CD14-positive monocyte (primary cell): ENCODE results near the gene TMEM132E. TPM values are rescaled to one million over a fixed set of nuclear protein-coding genes. Genes with fewer than 3 reads are reported as not detected.

Source experiments
- DNase-seq, 3 donors: peaks; one replicate each; pipeline ENCODE4 v3.0.0-alpha.2; 2011 to 2022
- H2AFZ ChIP-seq: 2 replicates; pipeline ENCODE4 v1.6.0; 2012; ENCODE audit warnings: mild to moderate bottlenecking, low read depth, low read length, inconsistent platforms; ENCODE audit not compliant: insufficient read depth, poor library complexity, severe bottlenecking
- H3K27ac ChIP-seq, 2 donors: 1 replicate in 1 of 2; 2 replicates in 1 of 2; pipeline ENCODE4 v1.5.1; 2012 to 2013; ENCODE audit warnings: low read length in 2 of 2, control low read depth in 1 of 2, inconsistent platforms in 1 of 2, low read depth in 1 of 2, mild to moderate bottlenecking in 1 of 2
- H3K27me3 ChIP-seq, 2 donors: one replicate each; pipeline versions ENCODE4 v1.6.0 to v1.6.1; 2011 to 2013; ENCODE audit warnings: low read length in 2 of 2; ENCODE audit not compliant: control insufficient read depth in 2 of 2, insufficient read depth in 2 of 2
- H3K36me3 ChIP-seq, 2 donors: replicated peaks in 1 of 2; 1 replicate in 1 of 2; 2 replicates in 1 of 2; pipeline versions ENCODE4 v1.5.1 to v1.6.1; 2012 to 2013; ENCODE audit warnings: low read length in 2 of 2, control low read depth in 1 of 2, inconsistent platforms in 1 of 2, mild to moderate bottlenecking in 1 of 2; ENCODE audit not compliant: insufficient read depth in 2 of 2, control insufficient read depth in 1 of 2
- H3K4me1 ChIP-seq, 2 donors: 1 replicate in 1 of 2; 2 replicates in 1 of 2; pipeline versions ENCODE4 v1.5.1 to v1.6.1; 2012 to 2013; ENCODE audit warnings: low read length in 2 of 2, control low read depth in 1 of 2, inconsistent platforms in 1 of 2, mild to moderate bottlenecking in 1 of 2, moderate library complexity in 1 of 2; ENCODE audit not compliant: insufficient read depth in 2 of 2, control insufficient read depth in 1 of 2
- H3K4me2 ChIP-seq: replicated peaks from 2 replicates; pipeline ENCODE3; 2012; ENCODE audit warnings: low read length, moderate library complexity, mild to moderate bottlenecking; ENCODE audit not compliant: poor library complexity, severe bottlenecking; ENCODE audit errors: extremely low read depth
- H3K4me3 ChIP-seq, 3 experiments: fragments of 200-600 bp in 1 of 3; sonication (generic) in 1 of 3; replicated peaks in 1 of 3; 1 replicate in 2 of 3; 2 replicates in 1 of 3; pipeline ENCODE4 v1.5.1; 2011 to 2013; ENCODE audit warnings: low read length in 3 of 3, mild to moderate bottlenecking in 3 of 3, control low read depth in 2 of 3, low read depth in 2 of 3, inconsistent platforms in 1 of 3, moderate library complexity in 1 of 3
- H3K79me2 ChIP-seq: 2 replicates; pipeline ENCODE4 v1.6.0; 2012; ENCODE audit warnings: mild to moderate bottlenecking, control low read depth, inconsistent platforms, low read length, moderate library complexity; ENCODE audit not compliant: insufficient read depth
- H3K9ac ChIP-seq: 2 replicates; pipeline ENCODE4 v1.6.0; 2017; ENCODE audit warnings: low read length, mild to moderate bottlenecking; ENCODE audit not compliant: insufficient read depth, poor library complexity, severe bottlenecking
- H3K9me3 ChIP-seq, 2 donors: replicated peaks in 1 of 2; 1 replicate in 1 of 2; 2 replicates in 1 of 2; pipeline versions ENCODE4 v1.5.1 to v1.6.1; 2012 to 2013; ENCODE audit warnings: low read length in 2 of 2, control low read depth in 1 of 2; ENCODE audit not compliant: control insufficient read depth in 1 of 2, insufficient read depth in 1 of 2
- H4K20me1 ChIP-seq: 2 replicates; pipeline ENCODE4 v1.6.0; 2012; ENCODE audit warnings: mild to moderate bottlenecking, low read length, control low read depth, moderate library complexity; ENCODE audit not compliant: insufficient read depth
- H3K27ac Mint-ChIP-seq, 7 donors: one replicate each; pipeline ENCODE4 v1.8.0; 2020; ENCODE audit warnings: mild to moderate bottlenecking in 7 of 7, mixed read lengths in 7 of 7, moderate library complexity in 6 of 7, inconsistent platforms in 2 of 7
- H3K27me3 Mint-ChIP-seq, 3 donors: one replicate each; pipeline ENCODE4 v1.8.0; 2021 to 2022; ENCODE audit warnings: low read depth in 3 of 3, mild to moderate bottlenecking in 3 of 3, mixed read lengths in 3 of 3, moderate library complexity in 3 of 3, inconsistent platforms in 1 of 3
- H3K36me3 Mint-ChIP-seq, 2 donors: one replicate each; pipeline ENCODE4 v1.8.0; 2020; ENCODE audit warnings: mixed read lengths in 2 of 2, inconsistent platforms in 1 of 2, mild to moderate bottlenecking in 1 of 2
- H3K4me1 Mint-ChIP-seq: one replicate; pipeline ENCODE4 v1.8.0; 2020; ENCODE audit warnings: mild to moderate bottlenecking, mixed read lengths
- H3K4me3 Mint-ChIP-seq, 2 donors: one replicate each; pipeline ENCODE4 v1.8.0; 2020; ENCODE audit warnings: mild to moderate bottlenecking in 2 of 2, mixed read lengths in 2 of 2, moderate library complexity in 1 of 2
- H3K9me3 Mint-ChIP-seq, 7 donors: one replicate each; pipeline ENCODE4 v1.8.0; 2020 to 2022; ENCODE audit warnings: mixed read lengths in 7 of 7, mild to moderate bottlenecking in 6 of 7, moderate library complexity in 6 of 7, inconsistent platforms in 2 of 7
- CTCF ChIP-seq: fragments of 200-600 bp; IDR thresholded peaks from one replicate; pipeline ENCODE4 v1.8.0; 2022; ENCODE audit warnings: antibody characterized with exemption, mild to moderate bottlenecking
- WGBS: methylation state at CpG from one replicate; pipeline ENCODE4 v1.1.5; 2013; ENCODE audit warnings: missing lambda C conversion rate; ENCODE audit not compliant: insufficient coverage; 5-methylcytosine and 5-hydroxymethylcytosine counted together
- intact Hi-C, 2 donors: fragments of 100-400 bp; cut with micrococcal nuclease; formaldehyde crosslinking; loops; one replicate each; pipeline versions ENCODE4 v1.15.0 to v1.15.1; 2023
- polyA minus RNA-seq: library from RNA; depleted of rRNA, polyadenylated mRNA; stranded (reverse); fragments of >200 nt; gene quantifications from 2 replicates; pipeline ENCODE4 v1.2.3, GENCODE V29; 2012
- polyA plus RNA-seq, 3 donors: library from polyadenylated mRNA; depleted of rRNA in 1 of 3; unstranded in 2 of 3; stranded (reverse) in 1 of 3; fragments of 300-500 nt in 2 of 3; fragments of >200 nt in 1 of 3; fragmentation: Illumina TruSeq in 2 of 3; gene quantifications; 1 replicate in 2 of 3; 2 replicates in 1 of 3; pipeline ENCODE4 v1.2.3, GENCODE V29; 2012 to 2021
- total RNA-seq, 12 experiments: library from RNA in 1 of 12; stranded (reverse) in 1 of 12; fragments of 120-200 nt in 1 of 12; gene quantifications; one replicate each; pipeline ENCODE4 v1.2.4 and lab custom pipeline; 2013 to 2026; ENCODE audit warnings: mixed read lengths in 6 of 12, inconsistent platforms in 1 of 12

Gene TMEM132E
- total RNA-seq (2013) = not detected
- polyA plus RNA-seq (not detected), polyA minus RNA-seq (not detected in 2 replicates), total RNA-seq (lab: John Stamatoyannopoulos, UW) (0 to 3.6 (median 0) reads per million in 11 experiments)

- no peak within 1 kb of the TSS for H3K9ac ChIP-seq
- intact Hi-C loops = no loop called here
- no peaks in the 10 kb centered on the region for H3K79me2 ChIP-seq
- H3K27me3 Mint-ChIP-seq = peaks cover 72 to 95% (median 79%) of the 10 kb centered on the region in 3 donors
- no peak within 1 kb of the TSS for H3K27ac ChIP-seq
- peaks cover 12% of the 10 kb centered on the region for H3K4me1 Mint-ChIP-seq
- no peaks in the 10 kb centered on the region for H3K36me3 Mint-ChIP-seq
- H4K20me1 ChIP-seq = no peaks in the 10 kb centered on the region
- H3K36me3 ChIP-seq = no peaks in the 10 kb centered on the region
- peak within 1 kb of the TSS; percentile 66 for H3K4me2 ChIP-seq
- under 1% methylated on average over 96 of the region's 101 CpGs for WGBS
- H3K4me1 ChIP-seq = peaks cover 9 to 22% of the 10 kb centered on the region in 2 donors
- H3K27ac Mint-ChIP-seq = no peak within 1 kb of the TSS
- peaks cover 70 to 89% of the 10 kb centered on the region in 2 donors for H3K27me3 ChIP-seq
- H3K4me3 Mint-ChIP-seq = peak within 1 kb of the TSS; percentile 72 to 86
- peaks cover 0 to 18% (median 9%) of the 10 kb centered on the region in 7 donors for H3K9me3 Mint-ChIP-seq
- TF ChIP-seq CTCF = no peak
- DNase-seq = no peak
- no peak within 1 kb of the TSS for H2AFZ ChIP-seq
- peaks cover 0 to 44% of the 10 kb centered on the region in 2 donors for H3K9me3 ChIP-seq
- H3K4me3 ChIP-seq = peak within 1 kb of the TSS in 1 of 3 experiments; percentile 61
Measured at GRCh38 chr17:34579017-34579946, at the start of gene TMEM132E. TMEM132E (plus strand) TSS chr17:34579582; CDS start chr17:34581077, 1,495 bp downstream.

- Histone ChIP-seq H3K4me2 (no peak overlapping the region), H3K27me3 (no peaks in the 10 kb centered on the region), H3K4me3 (no peak overlapping the region), H2AFZ (no peak overlapping the region), H3K79me2 (no peaks in the 10 kb centered on the region), H4K20me1 (no peaks in the 10 kb centered on the region), H3K36me3 (no peaks in the 10 kb centered on the region), H3K9me3 (no peaks in the 10 kb centered on the region), H3K4me1 (no peaks in the 10 kb centered on the region), H3K9ac (no peak overlapping the region), H3K27ac (no peak overlapping the region)
- TF ChIP-seq CTCF = no peak
- Mint-ChIP-seq H3K4me3 (no peak overlapping the region), H3K36me3 (no peaks in the 10 kb centered on the region), H3K4me1 (no peaks in the 10 kb centered on the region), H3K27me3 (peaks cover 3 to 19% (median 9%) of the 10 kb centered on the region in 3 donors), H3K27ac (no peak overlapping the region), H3K9me3 (no peaks in the 10 kb centered on the region)
- no CpG with 5 or more reads among the region's 3 CpGs for WGBS
- no peak for DNase-seq
- intact Hi-C loops = no loop called here
Measured at GRCh38 chr17:34530918-34531317, 48.5 kb upstream of the TMEM132E start.
